GM21786 (cell line): ENCODE measurements around the gene MAP1LC3C.
A peak's percentile ranks its signal among the peaks of the same experiment; 100 is the strongest.

Source experiments
- ATAC-seq: cut with Tn5 transposase; IDR thresholded peaks from one replicate; pipeline ENCODE4 v1.9.1; 2021; ENCODE audit not compliant: unreplicated experiment

Gene MAP1LC3C

DNA sequence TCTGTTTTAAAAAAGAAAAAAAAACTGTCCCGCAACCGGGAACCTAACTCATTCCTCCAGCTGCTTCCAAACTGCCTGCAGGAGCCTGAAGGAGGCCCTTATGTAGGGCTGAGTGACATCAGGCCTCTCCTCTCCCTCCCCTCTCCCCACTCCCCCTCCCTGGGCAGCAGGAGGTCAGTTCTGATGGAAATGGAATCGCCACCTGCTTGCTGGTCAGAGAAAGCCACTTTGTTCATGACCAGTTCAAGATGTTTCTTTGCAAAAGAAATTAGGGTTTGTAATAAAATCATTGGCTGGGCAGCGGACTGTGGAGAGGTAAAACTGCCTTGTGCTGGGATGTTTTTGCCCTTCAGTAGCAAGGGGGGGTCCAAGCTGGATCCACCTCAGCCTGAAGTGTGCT is at the start of gene MAP1LC3C:
TSS of gene MAP1LC3C (minus strand) at position 73 of the 400 bp plus-strand sequence. CDS start 90 bp downstream, outside the sequence.
- no peak for ATAC-seq

GRCh38 chr1:242043165-242043564 is 44.3 kb upstream of the MAP1LC3C start:
- no peak for ATAC-seq

GRCh38 chr1:242034392-242034791 is 35.5 kb upstream of the MAP1LC3C start:
- no peak for ATAC-seq

DNA sequence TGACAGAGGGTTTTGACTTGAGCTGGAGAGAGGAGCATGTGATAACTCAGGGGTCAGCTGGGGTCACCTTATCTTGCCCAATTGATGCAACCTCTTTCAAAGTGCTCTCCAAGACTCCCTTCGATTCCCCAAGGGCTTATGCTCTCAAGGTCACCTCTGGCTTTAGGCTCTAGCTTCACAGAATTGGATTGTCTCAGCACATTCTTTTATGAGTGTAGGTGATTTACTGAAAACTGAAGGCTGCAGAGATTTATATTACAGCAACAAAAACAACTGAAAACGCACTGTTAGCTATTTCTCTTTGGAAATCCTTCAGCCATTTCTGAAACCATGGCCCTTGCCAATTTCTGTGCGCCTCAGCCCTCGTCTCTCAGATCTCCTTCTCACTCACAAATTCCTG is 34.5 kb upstream of the MAP1LC3C start:
- ATAC-seq = no peak

DNA sequence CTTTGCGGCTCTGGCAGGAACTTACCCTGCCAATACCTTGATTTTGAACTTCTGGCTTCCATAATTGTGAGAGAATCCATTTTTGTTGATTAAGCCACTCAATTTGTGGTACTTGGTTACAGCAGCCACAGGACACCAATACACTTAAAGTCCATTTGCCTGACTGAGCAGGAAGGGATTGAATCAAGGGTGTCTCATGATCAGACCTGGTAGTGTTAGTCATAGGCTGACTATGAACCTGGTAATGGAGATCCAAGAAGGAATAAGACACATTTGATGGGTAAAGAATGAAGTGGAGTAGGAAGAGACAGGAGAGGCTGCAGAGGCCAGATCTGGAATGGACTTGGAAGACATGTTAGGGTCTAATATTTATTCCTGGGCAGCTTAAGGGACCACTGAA is 31.2 kb upstream of the MAP1LC3C start:
- no peak for ATAC-seq

GRCh38 chr1:242025681-242026080 is 26.8 kb upstream of the MAP1LC3C start:
- ATAC-seq = no peak

GRCh38 chr1:242023805-242024204 is 24.9 kb upstream of the MAP1LC3C start:
- ATAC-seq = no peak

GRCh38 chr1:242019018-242019417 is 20.1 kb upstream of the MAP1LC3C start:
- no peak for ATAC-seq

GRCh38 chr1:242017580-242018233 is 18.8 kb upstream of the MAP1LC3C start:
- ATAC-seq = peak; percentile 81

DNA sequence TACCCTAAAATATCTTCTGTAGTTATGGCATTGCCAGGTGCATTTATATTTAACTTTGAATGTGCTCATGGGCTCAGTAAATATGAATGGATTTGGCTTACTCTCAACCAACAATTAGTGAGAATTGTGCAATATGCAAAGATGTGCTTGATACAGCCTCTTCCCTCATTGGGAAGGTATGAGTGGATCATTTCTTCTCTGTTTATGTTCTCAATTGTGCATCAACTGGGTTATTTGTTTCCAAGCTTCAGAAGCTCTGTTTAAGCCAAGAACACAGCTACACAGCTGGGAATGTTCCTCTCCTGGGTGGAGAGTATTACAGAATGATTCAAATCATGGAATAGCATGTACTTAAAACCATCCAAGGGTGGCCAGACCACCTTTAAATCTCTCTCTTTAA is 17.6 kb upstream of the MAP1LC3C start:
- no peak for ATAC-seq

GRCh38 chr1:242011894-242012660 is 13.2 kb upstream of the MAP1LC3C start:
- ATAC-seq = no peak

- ATAC-seq = no peak
Observed at GRCh38 chr1:242008826-242009495, 10.1 kb upstream of the MAP1LC3C start.

GRCh38 chr1:242006976-242007375 is 8.1 kb upstream of the MAP1LC3C start:
- no peak for ATAC-seq

DNA sequence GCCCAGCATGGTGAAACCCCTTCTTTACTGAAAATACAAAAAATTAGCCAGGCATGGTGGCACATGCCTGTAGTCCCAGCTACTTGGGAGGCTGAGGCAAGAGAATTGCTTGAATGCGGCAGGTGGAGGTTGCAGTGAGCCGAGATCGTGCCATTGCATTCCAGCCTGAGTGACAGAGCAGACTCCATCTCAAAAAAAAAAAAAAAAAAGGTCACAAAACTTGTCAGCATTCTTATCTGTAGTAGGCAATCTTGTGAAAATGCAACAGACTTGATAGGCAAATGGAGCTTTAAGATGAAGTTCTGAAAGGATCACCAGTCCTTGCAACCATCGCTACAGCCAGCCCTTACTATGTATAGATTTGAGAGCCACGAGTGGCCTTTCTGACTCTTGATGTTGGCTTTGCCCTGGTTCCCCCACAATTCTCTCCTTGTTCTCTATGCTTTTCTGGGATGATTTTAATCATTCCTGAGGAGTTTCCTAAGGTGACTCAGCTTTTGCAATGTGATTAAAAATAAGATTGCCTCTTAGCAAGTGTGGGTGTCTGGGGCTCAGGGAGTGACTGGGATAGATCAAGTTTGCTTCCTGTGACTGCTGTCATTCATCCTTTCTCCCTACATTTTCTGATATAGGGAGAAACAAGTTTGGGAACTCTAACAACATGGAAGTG is 7.1 kb upstream of the MAP1LC3C start:
- ATAC-seq = no peak

DNA sequence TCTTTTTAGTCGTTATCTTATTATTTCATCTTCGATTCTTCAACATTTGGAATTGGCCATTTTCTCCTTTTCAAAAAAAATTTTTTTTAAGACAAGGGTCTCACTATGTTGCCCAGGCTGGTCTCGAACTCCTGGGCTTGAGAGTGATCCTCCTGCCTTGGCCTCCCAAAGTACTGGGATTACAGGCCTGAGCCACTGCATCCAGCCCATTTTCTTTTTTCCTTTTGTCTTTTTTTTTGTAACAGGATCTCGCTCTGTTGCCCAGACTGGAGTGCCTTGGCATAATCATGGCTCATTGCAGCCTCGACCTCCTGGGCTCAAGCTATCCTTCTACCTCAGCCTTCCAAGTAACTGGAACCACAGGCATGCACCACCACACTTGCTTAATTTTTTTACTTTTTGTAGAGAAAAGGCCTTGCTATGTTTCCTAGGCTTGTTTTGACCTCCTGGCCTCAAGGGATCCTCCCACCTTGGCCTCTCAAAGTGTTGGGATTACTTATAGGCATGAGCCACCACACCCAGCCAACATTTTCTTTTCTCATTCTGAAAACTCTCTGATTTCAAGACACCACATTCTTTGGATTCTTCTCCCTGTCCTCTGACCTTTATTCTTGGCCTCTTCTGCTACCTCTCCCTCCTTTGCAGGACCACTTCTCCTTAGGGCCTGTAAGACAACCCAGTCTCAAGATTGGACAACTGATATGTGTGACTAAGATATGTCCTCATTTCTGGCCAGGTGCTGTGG is 6.0 kb upstream of the MAP1LC3C start:
- no peak for ATAC-seq

DNA sequence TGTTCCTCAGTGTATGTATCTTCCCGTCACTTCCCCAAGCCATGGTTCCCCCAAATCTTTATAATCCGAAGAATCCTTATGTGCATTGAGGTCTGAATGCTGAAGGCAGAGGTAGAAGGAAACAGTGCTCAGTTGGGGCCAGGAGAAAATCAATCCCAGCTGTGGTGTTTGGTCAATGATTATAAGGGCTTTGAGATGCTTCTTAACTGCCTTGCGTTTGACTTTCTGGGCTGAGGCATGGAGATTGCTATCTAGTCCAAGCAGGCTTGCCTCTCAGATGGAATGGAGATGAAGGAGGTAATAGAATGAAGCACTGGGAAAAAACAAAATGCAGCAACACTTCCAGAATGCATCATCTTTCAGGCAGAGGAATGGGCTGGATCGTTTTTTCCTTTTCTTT is 3.6 kb upstream of the MAP1LC3C start:
- ATAC-seq = no peak

DNA sequence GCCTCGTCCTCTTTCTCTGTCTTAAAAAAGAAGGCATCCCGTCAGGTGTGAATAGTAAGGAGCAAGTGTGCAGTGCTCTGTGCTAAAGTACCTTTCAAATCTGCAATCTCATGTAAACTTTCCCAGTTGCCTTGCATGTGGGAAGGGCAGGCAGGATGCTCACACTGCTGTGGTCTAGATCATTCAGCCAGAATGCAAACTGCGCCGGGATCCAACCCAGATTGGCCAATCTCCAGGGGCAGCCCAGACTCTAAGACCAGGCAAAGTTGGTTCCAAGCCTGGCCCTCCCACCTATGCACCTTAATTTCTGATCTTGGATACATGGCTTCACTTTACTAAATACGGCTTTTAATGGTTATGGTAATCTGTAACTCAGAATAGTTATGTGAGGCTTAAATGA is 3.2 kb upstream of the MAP1LC3C start:
- ATAC-seq = no peak

DNA sequence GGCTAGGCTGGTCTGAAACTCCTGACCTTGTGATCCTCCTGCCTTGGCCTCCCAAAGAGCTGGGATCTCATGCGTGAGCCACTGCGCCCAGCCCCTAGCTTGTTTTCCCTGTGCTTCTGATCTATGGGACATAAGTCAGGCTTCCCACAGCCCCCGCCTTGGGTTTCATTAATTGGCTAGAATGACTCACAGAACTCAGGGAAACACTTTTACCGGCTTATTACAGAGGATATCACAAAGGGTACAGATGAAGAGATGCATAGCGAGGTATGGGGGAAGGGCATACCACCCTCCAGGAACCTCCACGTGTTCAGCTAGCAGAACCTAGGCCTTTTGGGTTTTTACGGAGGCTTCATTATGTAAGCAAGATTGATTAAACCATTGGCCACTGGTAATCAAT is 1.5 kb upstream of the MAP1LC3C start:
- no peak for ATAC-seq

- peak; percentile 70 for ATAC-seq
Observed at GRCh38 chr1:241998412-241998921, 431 bp downstream of the MAP1LC3C start.

DNA sequence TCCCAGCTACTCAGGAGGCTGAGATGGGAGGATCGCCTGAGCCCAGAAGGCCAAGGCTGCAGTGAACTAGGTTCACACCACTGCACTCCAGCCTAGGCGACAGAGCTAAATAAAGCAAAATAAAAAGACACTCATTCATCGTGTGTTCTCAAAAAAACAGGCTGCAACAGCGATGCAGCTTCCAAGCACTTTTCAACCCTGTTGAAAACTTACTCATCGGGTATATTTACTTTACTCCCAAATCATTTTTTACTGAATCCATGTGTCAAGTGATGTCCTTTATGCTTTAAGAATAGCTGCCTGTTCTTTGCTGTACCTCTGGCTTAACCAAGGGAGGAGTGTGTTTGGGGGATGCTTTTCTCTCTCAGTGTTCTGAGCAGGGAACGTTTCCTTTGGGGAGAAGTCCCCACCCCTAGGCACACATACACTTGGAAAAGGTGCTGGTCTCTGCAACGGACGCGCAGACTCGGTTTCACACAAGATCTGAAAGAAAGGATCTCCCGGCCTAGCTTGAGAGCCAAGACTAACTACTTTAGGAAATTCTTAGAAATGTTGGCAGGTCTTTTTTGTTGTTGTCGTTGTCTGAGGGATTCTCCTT is 1.4 kb downstream of the MAP1LC3C start:
- no peak for ATAC-seq
